Chondrocyte (in vitro differentiated cells): ENCODE results near the gene LAMC3. TPM values are rescaled to one million over a fixed set of nuclear protein-coding genes. Genes with fewer than 3 reads are reported as not detected.

Source experiments
- DNase-seq: peaks from one replicate; pipeline ENCODE4 v3.0.0; 2021; ENCODE audit warnings: mixed read lengths, low spot score
- H3K27ac Mint-ChIP-seq: one replicate; pipeline ENCODE4 v1.8.0; 2021; ENCODE audit warnings: mild to moderate bottlenecking, moderate library complexity, mixed read lengths; ENCODE audit not compliant: unreplicated experiment
- H3K27me3 Mint-ChIP-seq: 2 replicates; pipeline ENCODE4 v1.8.0; 2021; ENCODE audit warnings: low read depth, mixed read lengths
- H3K36me3 Mint-ChIP-seq: 2 replicates; pipeline ENCODE4 v1.8.0; 2021; ENCODE audit warnings: low read depth, mixed read lengths
- H3K4me1 Mint-ChIP-seq: 2 replicates; pipeline ENCODE4 v1.8.0; 2021; ENCODE audit warnings: low read depth, mild to moderate bottlenecking, mixed read lengths
- H3K4me3 Mint-ChIP-seq: one replicate; pipeline ENCODE4 v1.8.0; 2021; ENCODE audit warnings: mild to moderate bottlenecking, moderate library complexity, mixed read lengths; ENCODE audit not compliant: unreplicated experiment
- H3K9me3 Mint-ChIP-seq: 2 replicates; pipeline ENCODE4 v1.8.0; 2021; ENCODE audit warnings: low read depth, mixed read lengths
- long read RNA-seq: library from polyadenylated mRNA; stranded (forward); transcript quantifications from one replicate; pipeline ENCODE4 v2.0.0, GENCODE V29; 2021
- total RNA-seq: library from RNA; stranded (reverse); gene quantifications from 3 replicates; pipeline ENCODE4 v1.2.1, GENCODE V29; 2021
- TF ChIP-seq, protein P1 (sequence below): fragments of 200-600 bp; sonication (generic); IDR thresholded peaks from 2 replicates; pipeline ENCODE4 v1.5.0; 2021; ENCODE audit warnings: antibody characterized with exemption, mild to moderate bottlenecking, moderate library complexity

LAMC3 gene
- total RNA-seq: 0.95 to 7.3 TPM (median 1.2 TPM) in 3 replicates
- long read RNA-seq, full-length matches to known transcripts: 3 of 5 reads
- long read RNA-seq, partial matches to known transcripts: 0 of 5 reads
- long read RNA-seq, other reads (novel, unspliced or antisense): 2 of 5 reads

DNA sequence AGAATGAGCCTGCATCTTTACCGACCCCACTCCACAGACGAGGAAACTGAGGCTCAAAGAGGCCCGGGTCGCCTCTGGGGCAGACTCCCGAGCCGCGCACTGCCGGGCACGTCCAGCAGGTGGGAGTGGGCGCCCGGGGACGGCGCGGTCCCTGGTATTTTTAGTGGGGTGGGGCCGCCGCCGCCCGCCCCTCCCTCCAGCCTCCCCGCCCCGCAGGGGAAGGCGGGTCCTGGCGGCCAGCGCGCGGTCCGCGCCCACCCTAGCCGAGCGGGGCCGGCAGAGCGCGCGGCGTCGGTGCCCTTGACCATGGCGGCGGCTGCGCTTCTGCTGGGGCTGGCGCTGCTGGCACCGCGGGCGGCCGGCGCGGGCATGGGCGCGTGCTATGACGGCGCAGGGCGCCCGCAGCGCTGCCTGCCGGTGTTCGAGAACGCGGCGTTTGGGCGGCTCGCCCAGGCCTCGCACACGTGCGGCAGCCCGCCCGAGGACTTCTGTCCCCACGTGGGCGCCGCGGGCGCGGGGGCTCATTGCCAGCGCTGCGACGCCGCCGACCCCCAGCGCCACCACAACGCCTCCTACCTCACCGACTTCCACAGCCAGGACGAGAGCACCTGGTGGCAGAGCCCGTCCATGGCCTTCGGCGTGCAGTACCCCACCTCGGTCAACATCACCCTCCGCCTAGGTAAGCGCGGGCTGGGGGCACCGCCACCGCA lies at the start of gene LAMC3:
Gene LAMC3, plus strand, starts transcription at position 266 of the 710 bp plus-strand sequence. Its CDS starts 41 bp downstream, at position 307.
- DNase-seq: no peak
- no peaks in the 10 kb centered on the region for H3K36me3 Mint-ChIP-seq
- H3K27me3 Mint-ChIP-seq: no peaks in the 10 kb centered on the region
- TF ChIP-seq, protein P1, sequence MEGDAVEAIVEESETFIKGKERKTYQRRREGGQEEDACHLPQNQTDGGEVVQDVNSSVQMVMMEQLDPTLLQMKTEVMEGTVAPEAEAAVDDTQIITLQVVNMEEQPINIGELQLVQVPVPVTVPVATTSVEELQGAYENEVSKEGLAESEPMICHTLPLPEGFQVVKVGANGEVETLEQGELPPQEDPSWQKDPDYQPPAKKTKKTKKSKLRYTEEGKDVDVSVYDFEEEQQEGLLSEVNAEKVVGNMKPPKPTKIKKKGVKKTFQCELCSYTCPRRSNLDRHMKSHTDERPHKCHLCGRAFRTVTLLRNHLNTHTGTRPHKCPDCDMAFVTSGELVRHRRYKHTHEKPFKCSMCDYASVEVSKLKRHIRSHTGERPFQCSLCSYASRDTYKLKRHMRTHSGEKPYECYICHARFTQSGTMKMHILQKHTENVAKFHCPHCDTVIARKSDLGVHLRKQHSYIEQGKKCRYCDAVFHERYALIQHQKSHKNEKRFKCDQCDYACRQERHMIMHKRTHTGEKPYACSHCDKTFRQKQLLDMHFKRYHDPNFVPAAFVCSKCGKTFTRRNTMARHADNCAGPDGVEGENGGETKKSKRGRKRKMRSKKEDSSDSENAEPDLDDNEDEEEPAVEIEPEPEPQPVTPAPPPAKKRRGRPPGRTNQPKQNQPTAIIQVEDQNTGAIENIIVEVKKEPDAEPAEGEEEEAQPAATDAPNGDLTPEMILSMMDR: peak; percentile 78
- H3K4me1 Mint-ChIP-seq: peaks cover 21% of the 10 kb centered on the region
- H3K9me3 Mint-ChIP-seq: peaks cover 3% of the 10 kb centered on the region
- H3K4me3 Mint-ChIP-seq: peak within 1 kb of the TSS; percentile 57
- H3K27ac Mint-ChIP-seq: no peak within 1 kb of the TSS

- no peaks in the 10 kb centered on the region for H3K27me3 Mint-ChIP-seq
- peaks cover 1% of the 10 kb centered on the region for H3K36me3 Mint-ChIP-seq
- peaks cover 5% of the 10 kb centered on the region for H3K9me3 Mint-ChIP-seq
- TF ChIP-seq, protein P1: no peak
- no peak for DNase-seq
- no peak overlapping the region for H3K4me3 Mint-ChIP-seq
- no peak overlapping the region for H3K27ac Mint-ChIP-seq
- H3K4me1 Mint-ChIP-seq: peaks cover 33% of the 10 kb centered on the region
These were observed 49.1 kb upstream of the LAMC3 start for GRCh38 chr9:130959809-130960334.

DNA sequence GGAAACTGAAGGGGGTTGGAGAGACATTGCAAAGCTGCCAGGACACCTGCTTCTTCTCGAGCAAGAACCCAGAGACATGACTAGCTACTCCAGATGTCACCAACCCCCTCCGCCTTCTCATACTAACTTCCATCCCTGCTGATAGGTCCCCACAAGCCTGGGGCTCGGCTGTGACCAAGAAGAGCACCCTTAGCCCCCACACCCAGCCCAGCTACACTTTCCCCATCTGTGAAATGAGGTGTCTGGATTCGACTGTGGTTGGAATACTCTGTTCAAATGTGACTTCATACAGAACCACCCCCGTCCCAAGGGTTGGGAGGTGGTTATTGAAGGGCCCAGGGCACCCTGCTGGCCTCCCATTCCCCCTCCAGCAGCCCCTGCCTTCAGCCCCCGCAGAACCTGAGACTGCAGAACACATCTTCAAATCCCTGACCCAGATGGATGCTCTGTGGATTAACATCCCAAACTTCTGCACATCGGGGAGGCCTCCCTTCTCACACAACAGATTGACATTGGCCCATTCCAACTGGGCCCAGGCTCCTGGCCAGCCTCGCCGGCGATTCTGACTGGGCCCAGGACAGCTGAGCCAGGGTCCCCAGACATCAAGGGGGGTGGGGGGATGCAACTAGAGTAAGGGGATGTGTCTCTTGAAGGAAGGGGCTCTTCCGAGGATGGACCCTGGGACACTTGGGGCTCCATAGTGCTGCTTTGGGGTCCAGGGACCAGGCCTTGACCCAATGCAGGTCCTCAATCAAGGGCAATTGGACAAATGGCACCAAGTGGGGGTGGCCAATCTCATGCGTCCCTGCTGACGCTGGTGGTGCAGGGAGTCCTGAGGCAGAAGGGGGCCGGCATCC lies 48.2 kb upstream of the LAMC3 start:
- no peak overlapping the region for H3K27ac Mint-ChIP-seq
- peaks cover 33% of the 10 kb centered on the region for H3K4me1 Mint-ChIP-seq
- DNase-seq: no peak
- no peaks in the 10 kb centered on the region for H3K27me3 Mint-ChIP-seq
- H3K36me3 Mint-ChIP-seq: peaks cover 1% of the 10 kb centered on the region
- TF ChIP-seq, protein P1: no peak
- no peak overlapping the region for H3K4me3 Mint-ChIP-seq
- H3K9me3 Mint-ChIP-seq: peaks cover 9% of the 10 kb centered on the region

DNA sequence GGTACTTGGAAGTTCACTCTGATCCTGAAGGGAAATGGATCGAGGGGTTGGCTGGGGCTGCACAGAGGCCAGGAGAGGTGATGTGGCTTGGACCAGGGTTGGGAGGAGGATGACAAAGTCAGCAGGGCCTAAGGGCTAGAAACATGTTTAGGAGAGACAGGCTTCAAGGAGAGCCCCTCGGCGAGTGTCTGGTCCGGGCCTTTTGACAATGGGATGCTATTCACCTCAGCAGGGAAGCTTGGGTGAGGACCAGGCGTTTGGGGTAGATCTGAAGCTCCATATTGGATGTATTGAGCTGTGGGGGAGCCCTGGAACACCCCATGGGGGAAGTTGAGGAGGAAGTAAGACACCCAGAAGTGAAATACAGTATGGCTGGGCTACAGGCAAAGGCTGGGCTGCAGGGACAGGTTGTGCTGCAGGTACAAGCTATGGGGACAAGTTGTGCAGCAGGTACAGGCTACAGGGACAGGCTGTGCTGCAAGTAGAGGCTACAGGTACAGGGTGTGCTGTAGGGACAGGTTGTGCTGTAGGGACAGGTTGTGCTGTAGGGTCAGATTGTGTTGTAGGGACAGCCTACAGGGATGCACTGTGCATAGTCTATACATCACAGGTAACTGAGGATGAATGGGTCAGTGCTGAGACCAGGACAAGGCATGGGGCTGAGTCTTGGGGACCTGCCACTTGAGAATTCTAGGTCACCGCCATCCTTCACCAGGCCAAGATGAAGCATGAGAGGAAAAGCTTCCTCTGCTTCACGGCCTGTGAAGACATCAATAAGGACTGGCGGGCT lies 47.3 kb upstream of the LAMC3 start:
- Mint-ChIP-seq H3K27me3 (no peaks in the 10 kb centered on the region), H3K4me1 (peaks cover 26% of the 10 kb centered on the region), H3K27ac (peak overlapping the region; percentile 95), H3K36me3 (peaks cover 1% of the 10 kb centered on the region), H3K4me3 (no peak overlapping the region), H3K9me3 (peaks cover 9% of the 10 kb centered on the region)
- TF ChIP-seq, protein P1: no peak
- DNase-seq: no peak
